Prostate gland (tissue), 2 donors: ENCODE data around the gene NFATC3.

ENCODE experiments used
- CTCF ChIP-seq, 4 experiments: fragments of 200-600 bp in 2 of 4; fragments of 450-650 bp in 2 of 4; sonication (generic) in 2 of 4; IDR thresholded peaks; 1 replicate in 3 of 4; 2 replicates in 1 of 4; pipeline ENCODE4 v1.5.1; 2016 to 2019; ENCODE audit warnings: antibody characterized with exemption in 4 of 4, mild to moderate bottlenecking in 2 of 4, moderate library complexity in 2 of 4
- POLR2A ChIP-seq: fragments of 450-650 bp; IDR thresholded peaks from one replicate; pipeline ENCODE4 v1.6.1; 2016; ENCODE audit warnings: antibody characterized with exemption, mild to moderate bottlenecking
- POLR2AphosphoS5 ChIP-seq: sonication (generic); formaldehyde crosslinking; IDR thresholded peaks from one replicate; pipeline ENCODE4 v1.6.1; 2017; ENCODE audit warnings: antibody characterized with exemption

GRCh38 chr16:68249371-68249770 lies 164.2 kb downstream of the NFATC3 start:
- TF ChIP-seq CTCF (IDR thresholded peaks at IDR 0.05) (no peak), POLR2AphosphoS5 (no peak), POLR2A (no peak)
